GM21447 (cell line): ENCODE results near the gene TRPT1.
A peak's percentile ranks its signal among the peaks of the same experiment; 100 is the strongest.

Experiments used
- ATAC-seq: cut with Tn5 transposase; IDR thresholded peaks from one replicate; pipeline ENCODE4 v1.9.1; 2021; ENCODE audit not compliant: unreplicated experiment

The TRPT1 gene

GRCh38 chr11:64231546-64231945 lies 5.6 kb upstream of the TRPT1 start:
- no peak for ATAC-seq

GRCh38 chr11:64230985-64231365 lies 5.0 kb upstream of the TRPT1 start:
- ATAC-seq, result no peak

- peak; percentile 46 for ATAC-seq
Observed at GRCh38 chr11:64230171-64230984, 4.4 kb upstream of the TRPT1 start, which contains the start of gene DNAJC4. Gene DNAJC4, plus strand, starts transcription at chr11:64230548. Its CDS starts 307 bp downstream, at chr11:64230855.

GRCh38 chr11:64229744-64230170 lies 3.8 kb upstream of the TRPT1 start:
- no peak for ATAC-seq

DNA sequence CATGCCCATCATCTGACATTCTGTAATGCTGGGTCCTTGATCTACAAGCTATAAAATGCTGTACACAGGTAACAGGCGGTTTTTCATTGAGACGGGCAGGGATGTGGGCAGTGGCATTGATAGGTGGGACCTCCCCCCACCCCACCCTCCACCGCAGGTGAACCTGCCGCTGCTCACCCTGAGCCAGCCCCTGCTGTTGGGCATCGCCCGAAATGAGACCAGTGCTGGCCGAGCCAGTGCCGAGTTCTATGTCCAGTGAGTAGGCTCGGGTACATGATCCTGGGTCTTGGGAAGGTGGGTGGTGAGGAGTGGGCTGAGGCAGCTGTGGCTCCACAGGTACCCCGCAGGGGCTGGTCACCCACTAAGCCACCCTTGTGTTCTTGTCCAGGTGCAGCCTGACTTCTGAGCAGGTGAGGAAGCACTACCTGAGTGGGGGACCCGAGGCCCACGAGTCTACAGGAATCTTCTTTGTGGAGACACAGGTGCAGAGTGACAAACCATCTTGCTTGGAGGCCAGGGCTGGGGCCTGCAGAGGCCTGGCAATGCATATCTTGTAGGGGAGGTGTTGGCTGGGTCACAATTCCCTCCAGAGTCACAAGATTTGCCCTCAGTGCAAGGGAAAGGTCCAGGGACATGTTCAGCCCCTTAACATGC lies 3.2 kb upstream of the TRPT1 start:
- ATAC-seq, result no peak

GRCh38 chr11:64227405-64227956 lies 1.5 kb upstream of the TRPT1 start:
- ATAC-seq, result no peak

DNA sequence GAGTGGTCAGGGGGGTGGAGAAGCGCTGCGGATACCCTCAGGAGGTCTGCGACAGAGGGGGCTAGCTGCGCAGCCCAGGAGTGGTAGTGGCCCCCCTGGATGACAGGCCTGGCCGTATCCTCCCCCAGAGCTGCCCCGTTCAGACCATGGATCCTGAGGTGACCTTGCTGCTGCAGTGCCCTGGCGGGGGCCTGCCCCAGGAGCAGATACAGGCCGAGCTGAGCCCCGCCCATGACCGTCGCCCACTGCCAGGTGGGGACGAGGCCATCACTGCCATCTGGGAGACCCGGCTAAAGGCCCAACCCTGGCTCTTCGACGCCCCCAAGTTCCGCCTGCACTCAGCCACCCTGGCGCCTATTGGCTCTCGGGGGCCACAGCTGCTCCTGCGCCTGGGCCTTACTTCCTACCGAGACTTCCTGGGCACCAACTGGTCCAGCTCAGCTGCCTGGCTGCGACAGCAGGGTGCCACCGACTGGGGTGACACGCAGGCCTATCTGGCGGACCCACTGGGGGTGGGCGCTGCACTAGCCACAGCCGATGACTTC lies 593 bp upstream of the TRPT1 start:
- peak; percentile 39 for ATAC-seq

DNA sequence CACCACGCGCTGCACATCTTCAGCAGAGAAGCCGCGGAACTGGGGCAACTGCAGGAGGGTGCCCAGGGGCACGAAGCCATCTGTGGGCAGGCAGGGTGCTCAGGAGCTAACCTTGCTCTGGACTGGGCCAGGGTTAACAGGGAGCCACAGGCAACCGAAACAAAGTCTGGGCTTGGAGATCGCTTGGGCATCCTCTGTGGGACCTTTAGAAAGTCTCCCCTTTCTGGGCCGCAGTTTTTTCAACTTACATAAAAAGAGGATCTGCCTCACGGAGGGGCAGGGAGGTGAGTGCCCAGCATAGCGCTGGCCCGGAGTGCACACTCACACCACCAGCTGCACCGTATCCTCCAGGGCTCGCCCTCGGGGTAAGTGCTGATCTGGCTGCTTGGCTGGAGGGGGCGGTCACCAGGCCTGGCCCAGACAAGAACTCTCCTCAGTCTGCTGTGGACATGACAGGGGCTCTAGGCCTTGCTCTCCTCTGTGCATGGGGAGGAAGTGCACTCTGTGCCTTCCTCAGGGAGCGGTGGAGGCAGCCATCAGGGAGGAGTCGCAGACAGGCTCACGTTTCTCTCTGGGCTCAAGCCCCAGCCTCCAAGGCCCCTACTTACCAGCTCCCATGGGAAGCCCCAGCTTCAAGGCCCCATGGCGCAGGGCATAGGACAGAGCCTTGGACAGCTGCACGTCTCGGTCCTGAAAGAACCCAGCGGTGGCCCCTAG lies 937 bp downstream of the TRPT1 start:
- ATAC-seq, result no peak

- ATAC-seq, result no peak
Observed at GRCh38 chr11:64224151-64224890, 1.7 kb downstream of the TRPT1 start.

DNA sequence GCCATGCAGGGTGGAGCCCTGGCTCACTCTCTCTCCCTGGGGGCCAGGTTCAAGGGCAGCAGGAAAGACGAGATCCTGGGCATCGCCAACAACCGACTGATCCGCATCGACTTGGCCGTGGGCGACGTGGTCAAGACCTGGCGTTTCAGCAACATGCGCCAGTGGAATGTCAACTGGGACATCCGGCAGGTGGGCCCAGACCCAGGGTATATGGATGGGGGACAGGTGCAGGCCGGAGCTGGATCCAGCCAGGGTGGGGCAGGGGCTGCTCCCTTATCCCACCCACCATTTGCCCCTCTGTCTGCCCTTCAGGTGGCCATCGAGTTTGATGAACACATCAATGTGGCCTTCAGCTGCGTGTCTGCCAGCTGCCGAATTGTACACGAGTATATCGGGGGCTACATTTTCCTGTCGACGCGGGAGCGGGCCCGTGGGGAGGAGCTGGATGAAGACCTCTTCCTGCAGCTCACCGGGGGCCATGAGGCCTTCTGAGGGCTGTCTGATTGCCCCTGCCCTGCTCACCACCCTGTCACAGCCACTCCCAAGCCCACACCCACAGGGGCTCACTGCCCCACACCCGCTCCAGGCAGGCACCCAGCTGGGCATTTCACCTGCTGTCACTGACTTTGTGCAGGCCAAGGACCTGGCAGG lies 2.9 kb downstream of the TRPT1 start:
- no peak for ATAC-seq

DNA sequence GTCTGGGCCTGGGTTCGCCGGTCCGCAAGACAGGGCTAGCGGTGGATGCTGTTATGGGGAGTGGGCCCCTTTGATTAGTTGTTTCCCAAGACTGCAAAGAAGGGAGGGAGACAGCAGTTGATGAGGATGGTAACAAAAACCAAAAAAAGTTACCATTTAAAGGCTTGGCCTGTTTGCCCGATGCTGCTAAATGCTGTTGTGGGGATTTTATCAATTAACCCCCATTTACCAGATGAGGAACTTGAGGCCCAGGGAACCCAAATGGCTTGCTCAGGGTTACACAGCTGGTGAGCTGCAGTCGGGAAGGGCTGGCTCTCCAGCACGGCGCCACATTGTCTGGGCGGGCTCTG lies 3.4 kb downstream of the TRPT1 start:
- no peak for ATAC-seq

GRCh38 chr11:64220798-64221197 lies 5.2 kb downstream of the TRPT1 start:
- ATAC-seq, result no peak

GRCh38 chr11:64220271-64220670 lies 5.7 kb downstream of the TRPT1 start:
- no peak for ATAC-seq

- no peak for ATAC-seq
Observed at GRCh38 chr11:64219755-64220154, 6.2 kb downstream of the TRPT1 start.

DNA sequence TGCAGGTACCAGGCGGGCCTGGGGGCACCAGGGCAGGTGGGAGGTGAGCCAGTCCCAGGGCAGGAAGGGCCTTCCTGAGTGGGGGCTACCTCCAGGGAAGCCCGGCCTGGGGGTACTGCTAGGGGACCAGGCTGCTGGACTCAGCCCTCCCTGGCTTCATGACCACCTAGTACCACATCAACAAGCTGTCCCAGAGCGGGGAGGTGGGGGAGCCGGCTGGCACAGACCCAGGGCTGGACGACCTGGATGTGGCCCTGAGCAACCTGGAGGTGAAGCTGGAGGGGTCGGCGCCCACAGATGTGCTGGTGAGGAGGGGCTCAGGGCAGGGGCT lies 6.7 kb downstream of the TRPT1 start:
- ATAC-seq, result no peak

DNA sequence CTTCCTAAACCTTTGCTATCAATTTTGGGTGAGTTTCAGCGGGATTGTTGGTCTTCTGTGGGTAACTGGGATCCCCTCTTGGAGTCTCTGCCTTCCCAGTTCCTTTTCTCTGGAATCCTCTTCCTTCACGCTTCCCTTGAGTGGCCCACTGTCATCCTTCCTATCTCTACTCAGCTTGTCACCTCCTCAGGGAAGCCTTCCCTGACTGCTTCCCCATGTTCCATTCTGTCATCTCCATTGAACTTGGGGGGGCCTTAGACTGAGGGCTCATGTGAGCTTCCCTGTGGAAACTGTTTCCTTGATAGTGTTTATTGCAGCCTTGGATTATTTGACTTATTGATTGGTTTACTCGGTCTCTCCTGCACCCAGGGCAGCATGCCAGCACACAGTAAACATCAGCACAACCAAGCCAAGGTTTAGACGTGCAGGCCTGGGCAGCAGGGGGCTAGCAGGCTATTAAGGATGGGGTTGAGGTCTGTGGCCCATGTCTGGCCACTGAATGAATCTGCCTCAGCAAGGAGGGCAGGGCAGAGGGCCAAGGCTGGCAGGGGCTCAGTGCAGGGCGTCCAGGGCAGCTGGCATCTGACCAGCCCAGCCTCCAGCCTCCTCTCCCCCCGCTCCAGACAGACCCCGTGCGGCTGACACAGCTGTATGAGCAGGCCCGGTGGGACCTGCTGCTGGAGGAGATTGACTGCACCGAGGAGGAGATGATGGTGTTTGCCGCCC lies 7.2 kb downstream of the TRPT1 start:
- no peak for ATAC-seq

DNA sequence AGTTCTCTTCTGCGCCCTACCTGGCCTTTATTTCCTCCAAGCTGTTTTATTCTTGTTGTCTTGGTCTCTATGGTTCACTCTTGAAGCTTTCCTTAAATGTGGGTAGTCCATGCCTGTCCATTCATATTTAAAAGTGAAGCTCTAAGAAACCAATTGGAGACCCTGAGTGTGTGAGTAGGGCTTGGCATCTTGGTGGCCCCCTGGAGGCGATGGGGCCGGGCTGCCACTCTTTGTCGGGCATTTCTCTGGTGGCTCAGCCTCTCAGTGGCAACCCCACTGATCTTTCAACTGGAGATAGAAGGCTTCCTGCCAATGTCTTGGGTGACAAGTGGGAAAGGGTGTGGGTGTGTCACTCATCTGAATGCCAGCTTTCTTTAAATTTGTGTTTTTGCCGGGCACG lies 9.1 kb downstream of the TRPT1 start:
- ATAC-seq, result no peak

DNA sequence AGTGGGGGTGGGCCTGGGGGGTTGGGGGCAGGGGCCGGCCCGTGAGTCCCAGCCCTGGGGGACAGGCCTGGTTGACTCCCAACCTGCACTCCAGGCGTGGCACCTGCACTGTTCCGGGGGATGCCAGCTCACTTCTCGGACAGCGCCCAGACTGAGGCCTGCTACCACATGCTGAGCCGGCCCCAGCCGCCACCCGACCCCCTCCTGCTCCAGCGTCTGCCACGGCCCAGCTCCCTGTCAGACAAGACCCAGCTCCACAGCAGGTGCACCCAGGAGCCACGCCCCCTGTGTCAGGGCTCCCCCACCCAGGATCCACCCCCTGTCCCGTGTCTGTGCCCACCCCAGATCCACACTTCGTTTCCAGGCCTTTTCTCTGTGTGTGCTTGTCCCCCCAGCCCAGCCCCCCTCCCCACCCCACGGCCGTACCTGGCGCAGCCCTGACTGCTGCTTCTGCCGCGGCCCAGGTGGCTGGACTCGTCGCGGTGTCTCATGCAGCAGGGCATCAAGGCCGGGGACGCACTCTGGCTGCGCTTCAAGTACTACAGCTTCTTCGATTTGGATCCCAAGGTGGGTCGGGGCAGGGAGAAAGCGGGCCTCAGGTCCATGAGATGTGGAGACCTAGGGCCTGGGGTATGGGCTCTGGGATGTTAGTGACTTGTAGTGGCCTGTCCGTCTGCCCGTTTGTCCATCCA lies 14.7 kb downstream of the TRPT1 start:
- no peak for ATAC-seq
